Activated naive CD8-positive, alpha-beta T cell treated with anti-CD3 and anti-CD28 coated beads for 36 hours (primary cell): ENCODE measurements around the gene GATM. TPM values are rescaled to one million over a fixed set of nuclear protein-coding genes. Genes with fewer than 3 reads are reported as not detected.
"Not testable (repeated sequence)": the region's sequence is repeated elsewhere in the genome, so short reads cannot be mapped to it uniquely, and the experiment has no call there.

Experiments used
- DNase-seq: peaks from one replicate; pipeline ENCODE4 v3.0.0; 2021
- H3K27ac Mint-ChIP-seq: one replicate; pipeline ENCODE4 v1.8.0; 2022; ENCODE audit warnings: mild to moderate bottlenecking, moderate library complexity, mixed read lengths
- H3K27me3 Mint-ChIP-seq: one replicate; pipeline ENCODE4 v1.8.0; 2022; ENCODE audit warnings: mild to moderate bottlenecking, mixed read lengths
- H3K36me3 Mint-ChIP-seq: one replicate; pipeline ENCODE4 v1.8.0; 2021; ENCODE audit warnings: mild to moderate bottlenecking, mixed read lengths
- H3K4me1 Mint-ChIP-seq: one replicate; pipeline ENCODE4 v1.8.0; 2021; ENCODE audit warnings: mixed read lengths
- H3K4me3 Mint-ChIP-seq: one replicate; pipeline ENCODE4 v1.8.0; 2022; ENCODE audit warnings: mild to moderate bottlenecking, moderate library complexity, mixed read lengths
- H3K9me3 Mint-ChIP-seq: one replicate; pipeline ENCODE4 v1.8.0; 2022; ENCODE audit warnings: mixed read lengths
- total RNA-seq, 2 experiments: library from RNA; stranded (reverse); gene quantifications; one replicate each; pipeline ENCODE4 v1.2.3, GENCODE V29; 2021

GATM gene
- total RNA-seq, 2 experiments from 2014 or later: 4.9 to 5.0 TPM

DNA sequence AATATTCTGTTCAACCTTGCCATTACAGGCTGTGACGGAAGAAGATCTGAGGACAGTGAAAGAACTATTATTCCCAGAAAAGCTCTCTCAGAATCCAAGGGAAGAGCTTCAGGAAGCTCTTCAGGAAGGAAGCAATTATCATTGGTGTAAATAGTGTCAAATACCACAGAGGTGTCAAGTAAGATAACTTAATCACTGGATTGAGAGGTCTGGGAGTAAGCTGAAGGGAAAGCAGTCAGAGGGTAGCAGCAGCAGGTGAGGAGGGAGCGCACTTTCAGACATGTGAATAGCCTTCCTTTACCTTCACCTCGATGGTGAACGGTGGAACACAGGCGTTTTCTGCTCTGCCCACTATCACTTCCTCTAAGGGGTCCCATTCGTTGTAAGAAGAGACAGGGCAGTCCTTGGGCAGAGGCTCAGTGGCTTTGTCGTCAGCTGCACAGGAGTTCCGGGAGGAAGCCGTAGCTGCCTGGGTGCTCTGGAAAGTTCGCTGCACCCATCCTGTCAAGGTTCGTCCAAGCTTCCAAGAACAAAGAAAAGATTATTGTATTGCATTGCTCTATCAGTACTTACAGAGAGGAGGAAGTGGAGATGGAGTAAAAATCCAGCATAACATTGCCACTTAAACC, 1.9 kb downstream of the GATM start:
- DNase-seq: no peak
- H3K36me3 Mint-ChIP-seq: peaks cover 2% of the 10 kb centered on the region
- peaks cover 16% of the 10 kb centered on the region for H3K4me1 Mint-ChIP-seq
- peaks cover 53% of the 10 kb centered on the region for H3K27me3 Mint-ChIP-seq
- H3K4me3 Mint-ChIP-seq: peak overlapping the region; percentile 30
- H3K9me3 Mint-ChIP-seq: no peaks in the 10 kb centered on the region
- no peak overlapping the region for H3K27ac Mint-ChIP-seq

- H3K36me3 Mint-ChIP-seq: peaks cover 2% of the 10 kb centered on the region
- H3K4me3 Mint-ChIP-seq: no peak overlapping the region
- DNase-seq: no peak
- H3K27ac Mint-ChIP-seq: no peak overlapping the region
- peaks cover 16% of the 10 kb centered on the region for H3K4me1 Mint-ChIP-seq
- no peaks in the 10 kb centered on the region for H3K9me3 Mint-ChIP-seq
- peaks cover 47% of the 10 kb centered on the region for H3K27me3 Mint-ChIP-seq
Observed at GRCh38 chr15:45375836-45376235, 2.5 kb downstream of the GATM start.

- peaks cover 36% of the 10 kb centered on the region for H3K27me3 Mint-ChIP-seq
- no peak overlapping the region for H3K27ac Mint-ChIP-seq
- no peak overlapping the region for H3K4me3 Mint-ChIP-seq
- no peak for DNase-seq
- peaks cover 2% of the 10 kb centered on the region for H3K36me3 Mint-ChIP-seq
- no peaks in the 10 kb centered on the region for H3K9me3 Mint-ChIP-seq
- H3K4me1 Mint-ChIP-seq: peaks cover 19% of the 10 kb centered on the region
Observed at GRCh38 chr15:45373976-45374375, 4.4 kb downstream of the GATM start.

DNA sequence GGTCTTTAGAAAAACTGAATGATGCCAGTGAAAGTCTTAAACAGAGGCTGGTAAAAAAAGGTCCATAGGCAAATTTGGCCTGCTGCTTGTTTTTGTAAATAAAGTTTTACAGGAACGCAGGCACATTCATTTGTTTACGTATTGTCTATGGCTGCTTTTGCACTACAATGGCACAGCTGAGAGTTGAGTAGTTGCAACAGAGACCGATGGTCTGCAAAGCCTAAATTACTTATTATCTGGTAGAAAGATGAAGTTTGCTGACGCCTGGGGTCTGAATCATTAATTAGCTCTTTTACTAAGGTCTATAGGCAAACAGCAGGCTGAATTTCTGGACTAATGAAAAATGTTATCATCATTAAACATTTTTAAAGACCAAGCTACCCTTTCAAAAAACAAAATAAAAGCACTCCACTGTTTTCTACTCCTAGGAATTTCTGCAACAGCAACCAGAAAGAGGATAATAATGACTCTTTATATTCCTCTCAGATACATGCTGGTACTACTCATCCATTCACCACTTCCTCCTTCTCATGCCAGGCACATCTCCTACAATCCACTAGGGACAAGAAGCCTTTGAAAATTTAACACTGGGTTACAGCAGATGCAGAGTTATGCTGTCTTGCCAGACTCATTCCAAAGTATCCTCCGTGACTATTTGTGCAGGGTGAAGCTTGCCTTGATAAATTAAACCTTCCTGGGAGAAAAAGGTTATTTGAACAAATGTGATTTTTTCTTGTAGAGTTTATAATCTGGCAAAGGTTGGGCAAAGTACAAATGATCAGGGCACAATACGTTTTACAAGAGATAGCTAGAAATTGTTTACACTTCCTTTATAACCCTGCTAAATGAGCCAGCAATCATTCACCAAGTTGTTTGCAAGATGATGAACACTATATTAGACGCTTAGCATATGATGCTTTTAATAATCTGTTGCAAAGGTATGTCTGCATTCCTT, 6.0 kb downstream of the GATM start:
- Mint-ChIP-seq H3K27ac (no peak overlapping the region), H3K9me3 (no peaks in the 10 kb centered on the region), H3K4me3 (no peak overlapping the region), H3K4me1 (peaks cover 14% of the 10 kb centered on the region), H3K36me3 (peaks cover 2% of the 10 kb centered on the region), H3K27me3 (peaks cover 23% of the 10 kb centered on the region)
- DNase-seq: no peak

- Mint-ChIP-seq H3K36me3 (peaks cover 2% of the 10 kb centered on the region), H3K27me3 (peaks cover 15% of the 10 kb centered on the region), H3K4me1 (peaks cover 8% of the 10 kb centered on the region), H3K27ac (no peak overlapping the region), H3K4me3 (no peak overlapping the region), H3K9me3 (no peaks in the 10 kb centered on the region)
- no peak for DNase-seq
Observed at GRCh38 chr15:45371546-45371945, 6.8 kb downstream of the GATM start.

DNA sequence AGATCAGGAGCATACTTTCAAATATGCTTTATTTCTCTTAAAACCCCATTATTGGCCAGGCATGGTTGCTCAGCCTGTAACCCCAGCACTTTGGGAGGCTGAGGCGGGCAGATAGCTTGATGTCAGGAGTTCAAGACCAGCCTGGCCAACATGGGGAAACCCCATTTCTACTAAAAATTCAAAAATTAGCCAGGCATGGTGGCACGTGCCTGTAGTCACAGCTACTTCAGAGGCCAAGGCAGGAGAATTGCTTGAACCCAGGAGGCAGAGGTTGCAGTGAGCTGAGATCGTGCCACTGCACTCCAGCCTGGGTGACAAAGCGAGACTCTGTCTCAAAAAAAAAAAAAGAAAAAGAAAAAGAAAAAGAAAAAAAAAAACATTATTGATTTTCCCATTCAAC, 8.3 kb downstream of the GATM start:
- not testable (repeated sequence) for DNase-seq, H3K4me1 Mint-ChIP-seq, H3K36me3 Mint-ChIP-seq, H3K27ac Mint-ChIP-seq, H3K4me3 Mint-ChIP-seq, H3K9me3 Mint-ChIP-seq, H3K27me3 Mint-ChIP-seq

- H3K27me3 Mint-ChIP-seq, H3K4me3 Mint-ChIP-seq, H3K27ac Mint-ChIP-seq, H3K9me3 Mint-ChIP-seq, H3K36me3 Mint-ChIP-seq, DNase-seq, H3K4me1 Mint-ChIP-seq: not testable (repeated sequence)
Observed at GRCh38 chr15:45367222-45367621, 11.1 kb downstream of the GATM start.

DNA sequence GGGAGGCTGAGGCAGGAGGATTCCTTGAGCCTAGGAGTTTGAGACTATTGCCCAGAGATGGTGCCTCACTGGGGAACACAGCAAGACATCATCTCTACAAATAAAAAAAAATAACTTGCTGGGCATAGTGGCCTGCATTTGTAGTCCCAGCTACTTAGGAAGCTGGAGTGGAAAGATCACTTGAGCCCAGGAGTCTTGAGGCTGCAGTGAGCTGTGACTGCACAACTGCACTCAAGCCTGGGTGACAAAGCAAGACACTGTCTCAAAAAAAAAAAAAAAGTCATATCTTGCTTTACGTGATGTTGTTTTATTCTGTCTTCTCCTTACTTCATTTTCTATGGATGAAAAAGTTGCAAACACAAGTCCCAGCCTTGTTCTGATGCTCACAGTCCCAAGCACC, 14.1 kb downstream of the GATM start:
- no peaks in the 10 kb centered on the region for H3K27me3 Mint-ChIP-seq
- DNase-seq: no peak
- no peaks in the 10 kb centered on the region for H3K9me3 Mint-ChIP-seq
- no peaks in the 10 kb centered on the region for H3K4me1 Mint-ChIP-seq
- no peaks in the 10 kb centered on the region for H3K36me3 Mint-ChIP-seq
- no peak overlapping the region for H3K27ac Mint-ChIP-seq
- no peak overlapping the region for H3K4me3 Mint-ChIP-seq

DNA sequence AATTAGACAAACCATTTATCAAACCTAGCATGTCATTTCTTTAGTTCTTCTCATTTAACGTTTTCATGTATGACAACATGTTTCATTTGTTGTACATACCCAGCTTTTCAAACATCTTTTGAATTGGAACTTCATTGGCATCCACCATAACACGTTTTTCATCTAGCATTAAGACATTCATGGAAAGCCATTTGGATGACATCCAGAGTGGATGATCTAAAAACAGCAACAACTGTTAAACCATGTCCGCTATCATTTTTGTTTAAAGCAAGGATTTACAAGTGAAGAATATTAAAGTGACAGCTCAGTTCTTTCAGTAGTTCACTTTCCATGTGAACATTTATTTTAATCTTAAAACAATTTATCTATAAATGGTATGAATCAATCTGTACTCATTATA, 14.5 kb downstream of the GATM start:
- Mint-ChIP-seq H3K27ac (no peak overlapping the region), H3K4me1 (no peaks in the 10 kb centered on the region), H3K36me3 (no peaks in the 10 kb centered on the region), H3K4me3 (no peak overlapping the region), H3K9me3 (no peaks in the 10 kb centered on the region), H3K27me3 (no peaks in the 10 kb centered on the region)
- no peak for DNase-seq

- Mint-ChIP-seq H3K36me3 (no peaks in the 10 kb centered on the region), H3K27ac (no peak overlapping the region), H3K4me1 (no peaks in the 10 kb centered on the region), H3K4me3 (no peak overlapping the region), H3K27me3 (no peaks in the 10 kb centered on the region), H3K9me3 (no peaks in the 10 kb centered on the region)
- DNase-seq: no peak
Observed at GRCh38 chr15:45363334-45363733, 15.0 kb downstream of the GATM start.

DNA sequence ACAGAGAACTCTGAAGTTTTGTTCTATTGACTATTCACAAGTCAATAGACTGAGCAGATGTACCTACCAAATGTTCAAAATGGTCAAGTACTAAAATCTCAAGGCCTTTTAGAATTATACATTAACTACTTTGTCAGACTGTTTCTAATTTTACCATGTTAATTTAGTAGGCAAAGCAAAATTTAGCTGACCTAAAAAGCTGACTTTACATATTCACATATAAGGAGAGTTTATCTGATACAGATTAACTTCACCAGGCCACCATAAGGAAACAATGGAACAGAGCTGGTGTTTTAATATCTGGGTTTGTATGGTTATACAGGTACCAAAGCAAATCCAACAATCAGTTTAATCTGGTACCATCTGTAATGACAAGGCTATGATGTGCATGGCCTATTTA, 15.9 kb downstream of the GATM start:
- Mint-ChIP-seq H3K27me3 (no peaks in the 10 kb centered on the region), H3K4me1 (no peaks in the 10 kb centered on the region), H3K4me3 (no peak overlapping the region), H3K36me3 (no peaks in the 10 kb centered on the region), H3K9me3 (no peaks in the 10 kb centered on the region), H3K27ac (no peak overlapping the region)
- no peak for DNase-seq

- no peaks in the 10 kb centered on the region for H3K27me3 Mint-ChIP-seq
- DNase-seq: no peak
- H3K4me1 Mint-ChIP-seq: no peaks in the 10 kb centered on the region
- no peak overlapping the region for H3K27ac Mint-ChIP-seq
- no peaks in the 10 kb centered on the region for H3K36me3 Mint-ChIP-seq
- no peaks in the 10 kb centered on the region for H3K9me3 Mint-ChIP-seq
- H3K4me3 Mint-ChIP-seq: no peak overlapping the region
Observed at GRCh38 chr15:45361878-45362277, 16.5 kb downstream of the GATM start.

DNA sequence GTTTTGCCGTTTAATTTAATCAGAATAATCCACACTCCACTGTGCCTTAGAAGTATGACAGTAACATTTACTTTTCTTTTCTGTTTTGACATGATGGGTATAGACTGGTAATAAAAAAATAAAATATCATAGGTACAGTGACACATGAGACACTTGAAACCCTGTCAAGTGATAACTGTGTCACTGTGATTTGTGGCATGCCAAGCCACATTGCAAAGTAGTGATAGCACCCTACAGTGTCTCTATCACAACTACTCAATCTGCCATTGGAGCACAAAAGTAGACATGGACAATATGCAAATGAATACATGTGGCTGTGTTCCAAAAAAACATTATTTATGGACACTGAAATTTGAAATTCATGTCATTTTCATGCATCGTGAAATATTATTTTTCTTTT, 22.5 kb downstream of the GATM start:
- H3K4me3 Mint-ChIP-seq: no peak overlapping the region
- DNase-seq: no peak
- no peaks in the 10 kb centered on the region for H3K27me3 Mint-ChIP-seq
- no peaks in the 10 kb centered on the region for H3K36me3 Mint-ChIP-seq
- no peaks in the 10 kb centered on the region for H3K9me3 Mint-ChIP-seq
- H3K27ac Mint-ChIP-seq: no peak overlapping the region
- H3K4me1 Mint-ChIP-seq: no peaks in the 10 kb centered on the region

- Mint-ChIP-seq H3K27me3 (peaks cover 5% of the 10 kb centered on the region), H3K4me1 (no peaks in the 10 kb centered on the region), H3K36me3 (no peaks in the 10 kb centered on the region), H3K9me3 (no peaks in the 10 kb centered on the region), H3K4me3 (no peak overlapping the region), H3K27ac (no peak overlapping the region)
- no peak for DNase-seq
Observed at GRCh38 chr15:45354711-45355110, 23.6 kb downstream of the GATM start.

DNA sequence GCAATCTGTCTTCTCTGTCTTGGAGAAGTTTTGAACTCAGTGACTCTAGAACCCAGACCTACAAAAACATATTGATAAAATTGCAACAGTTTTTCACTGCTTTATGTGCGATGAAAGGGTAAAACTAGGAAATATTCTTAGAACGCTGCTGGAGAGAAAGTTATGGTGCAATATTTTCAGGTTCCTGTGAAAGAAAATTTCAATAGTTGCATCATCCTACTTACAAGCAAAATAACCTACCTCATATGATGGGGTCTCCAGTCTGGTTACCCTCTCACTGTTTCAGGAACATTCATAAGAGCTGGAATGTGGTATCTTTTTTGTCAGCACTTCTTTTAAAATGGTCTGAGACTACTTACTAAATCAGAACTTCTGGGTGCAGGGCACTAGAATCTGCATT, 27.1 kb downstream of the GATM start:
- Mint-ChIP-seq H3K27me3 (peaks cover 36% of the 10 kb centered on the region), H3K27ac (no peak overlapping the region), H3K9me3 (no peaks in the 10 kb centered on the region), H3K36me3 (no peaks in the 10 kb centered on the region), H3K4me3 (no peak overlapping the region), H3K4me1 (no peaks in the 10 kb centered on the region)
- no peak for DNase-seq

DNA sequence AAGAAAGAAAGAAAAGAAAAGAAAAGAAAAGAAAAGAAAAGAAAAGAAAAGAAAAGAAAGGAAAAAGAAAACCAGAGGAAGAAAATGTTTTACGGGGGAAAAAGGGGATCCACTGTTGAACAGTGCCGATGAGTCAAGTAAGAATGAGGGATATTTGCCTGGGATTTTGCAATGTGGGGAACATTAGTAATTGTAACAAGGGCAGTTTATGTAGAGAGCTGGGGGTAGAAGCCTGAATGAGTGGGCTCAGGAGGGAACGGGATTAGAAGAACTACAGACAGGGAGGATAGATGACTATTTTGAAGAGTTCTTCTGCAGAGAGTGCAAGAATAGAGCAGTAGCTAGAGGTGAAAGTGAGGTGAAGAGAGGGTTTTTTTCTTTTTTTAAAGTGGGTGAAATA, 28.7 kb downstream of the GATM start:
- H3K27ac Mint-ChIP-seq: no peak overlapping the region
- H3K4me3 Mint-ChIP-seq: no peak overlapping the region
- H3K36me3 Mint-ChIP-seq: no peaks in the 10 kb centered on the region
- H3K9me3 Mint-ChIP-seq: no peaks in the 10 kb centered on the region
- H3K4me1 Mint-ChIP-seq: no peaks in the 10 kb centered on the region
- peaks cover 42% of the 10 kb centered on the region for H3K27me3 Mint-ChIP-seq
- DNase-seq: no peak
